Psoas muscle (tissue), 8 donors: Measurements from ENCODE around the gene ZNF311. TPM values are rescaled to one million over a fixed set of nuclear protein-coding genes. Genes with fewer than 3 reads are reported as not detected.
A peak's percentile ranks its signal among the peaks of the same experiment; 100 is the strongest.

ENCODE experiments used
- ATAC-seq, 4 donors: fragments of 200-7000 bp; cut with Tn5 transposase; one replicate each; pipeline ENCODE4 v1.9.1; 2020; ENCODE audit warnings: moderate library complexity in 3 of 4, mild to moderate bottlenecking in 2 of 4
- DNase-seq, 2 donors: peaks; one replicate each; pipeline ENCODE4 v3.0.0-alpha.2; 2020
- H3K27ac ChIP-seq: fragments of 200-600 bp; one replicate; pipeline ENCODE4 v1.8.0; 2022
- H3K27me3 ChIP-seq, 3 donors: fragments of 200-600 bp in 1 of 3; one replicate each; pipeline versions ENCODE4 v1.6.1 to v1.8.0; 2013 to 2022; ENCODE audit warnings: low read length in 2 of 3, mild to moderate bottlenecking in 2 of 3, moderate library complexity in 1 of 3; ENCODE audit not compliant: insufficient read depth in 3 of 3
- H3K36me3 ChIP-seq, 2 donors: fragments of 200-600 bp in 1 of 2; one replicate each; pipeline versions ENCODE4 v1.6.1 to v1.8.0; 2013 to 2022; ENCODE audit warnings: low read depth in 1 of 2, mild to moderate bottlenecking in 1 of 2, moderate library complexity in 1 of 2; ENCODE audit not compliant: insufficient read depth in 1 of 2
- H3K4me1 ChIP-seq: fragments of 200-600 bp; one replicate; pipeline ENCODE4 v1.8.0; 2022
- H3K4me3 ChIP-seq: fragments of 200-600 bp; one replicate; pipeline ENCODE4 v1.8.0; 2022; ENCODE audit warnings: mild to moderate bottlenecking
- H3K9me3 ChIP-seq: fragments of 200-600 bp; one replicate; pipeline ENCODE4 v1.8.0; 2022
- CTCF ChIP-seq: fragments of 200-600 bp; IDR thresholded peaks from one replicate; pipeline ENCODE4 v1.8.0; 2022; ENCODE audit warnings: antibody characterized with exemption
- WGBS, 3 donors: extraction: QIAGEN DNeasy Blood & Tissue Kit; methylation state at CpG; one replicate each; pipeline versions ENCODE4 v1.1.6 to v1.1.7; 2013; 5-methylcytosine and 5-hydroxymethylcytosine counted together
- intact Hi-C, 2 donors: fragments of 100-400 bp; cut with DNase I; formaldehyde crosslinking; loops; one replicate each; pipeline versions ENCODE4 v1.11.0 to v1.14.2; 2022
- polyA plus RNA-seq, 3 donors: library from polyadenylated mRNA; stranded (reverse); fragments of 200-250 nt; gene quantifications; one replicate each; pipeline ENCODE4 v1.2.3, GENCODE V29; 2013
- total RNA-seq, 4 donors: library from RNA; stranded (reverse); fragmentation: NEBNext Ultra II Directional in 2 of 4; extraction: Animal tissue kit (Norgen Biotek cat#: 25700) in 2 of 4; gene quantifications; one replicate each; pipeline versions ENCODE4 v1.2.1 to v1.2.4, GENCODE V29; 2021 to 2023
- donor health status: healthy with polysubstance abuse.
- donor health status: DM: no; HTN: no; CAD: no; lungs with moderate emphysema.
- donor health status: Bipolar disorder and iron deficiency.
- donor health status: healthy.
- donor health status: DM: yes; HTN: yes; CAD: no.
- donor health status: DM: no; HTN: no; CAD: no.
- donor health status: DM: no; HTN: no; CAD: no.
- donor health status: DM: yes; HTN: yes; CAD: no.

ZNF311 gene
- total and polyA plus RNA-seq, 7 donors = 0.09 to 0.36 (median 0.13) TPM; not detected in 2

- no peak overlapping the region for H3K4me3 ChIP-seq
These were observed 25.4 kb downstream of the ZNF311 start for GRCh38 chr6:28979679-28980078.

GRCh38 chr6:28978959-28979561 is 26.1 kb downstream of the ZNF311 start:
- no peak for TF ChIP-seq CTCF
- Histone ChIP-seq H3K36me3 (no peaks in the 10 kb centered on the region), H3K27ac (no peak overlapping the region), H3K4me1 (no peaks in the 10 kb centered on the region), H3K27me3 (peaks cover 0 to 30% (median 7%) of the 10 kb centered on the region in 3 donors), H3K4me3 (no peak overlapping the region), H3K9me3 (no peaks in the 10 kb centered on the region)
- ATAC-seq = no peak
- DNase-seq = no peak
- intact Hi-C loops = no loop called here
- WGBS, 3 donors = 88 to 90% (median 88%) methylated on average over 5 of the region's 5 CpGs

More at GRCh38 chr6:28979679-28980078, 25.4 kb downstream of the ZNF311 start:
- Histone ChIP-seq H3K9me3 (no peaks in the 10 kb centered on the region), H3K4me1 (no peaks in the 10 kb centered on the region), H3K36me3 (no peaks in the 10 kb centered on the region), H3K27ac (no peak overlapping the region), H3K27me3 (peaks cover 0 to 30% (median 7%) of the 10 kb centered on the region in 3 donors)
- intact Hi-C loops = loop anchor here in 1 of 2 donors (2.0 to 5.0 kb wide), 2 partner anchors 38 to 117 kb away; no protein-coding TSS in a partner anchor
- 72 to 81% (median 78%) methylated on average over 2 of the region's 2 CpGs for WGBS, 3 donors
- no peak for TF ChIP-seq CTCF
- ATAC-seq = no peak
- DNase-seq = no peak

GRCh38 chr6:28978133-28978491 is 27.0 kb downstream of the ZNF311 start:
- Histone ChIP-seq H3K27me3 (peaks cover 0 to 30% (median 7%) of the 10 kb centered on the region in 3 donors), H3K4me1 (no peaks in the 10 kb centered on the region), H3K27ac (no peak overlapping the region), H3K9me3 (no peaks in the 10 kb centered on the region), H3K36me3 (no peaks in the 10 kb centered on the region), H3K4me3 (no peak overlapping the region)
- no peak for TF ChIP-seq CTCF
- 70 to 94% (median 93%) methylated on average over 3 of the region's 3 CpGs for WGBS, 3 donors
- intact Hi-C loops = no loop called here
- DNase-seq = no peak
- ATAC-seq = no peak

GRCh38 chr6:28977341-28978132 is 27.6 kb downstream of the ZNF311 start:
- intact Hi-C loops = no loop called here
- peak; percentile 27 to 60 for DNase-seq
- WGBS, 3 donors = 28 to 40% (median 31%) methylated on average over 47 to 51 of the region's 51 CpGs
- no peak for TF ChIP-seq CTCF
- Histone ChIP-seq H3K4me1 (no peaks in the 10 kb centered on the region), H3K9me3 (no peaks in the 10 kb centered on the region), H3K4me3 (peak overlapping the region; percentile 39), H3K27ac (no peak overlapping the region), H3K27me3 (peaks cover 0 to 30% (median 7%) of the 10 kb centered on the region in 3 donors), H3K36me3 (no peaks in the 10 kb centered on the region)
- no peak for ATAC-seq
